ENCODE results near the gene OR10J4.
"Not testable (repeated sequence)": the region's sequence is repeated elsewhere in the genome, so short reads cannot be mapped to it uniquely, and the experiment has no call there.

Gene OR10J4

DNA sequence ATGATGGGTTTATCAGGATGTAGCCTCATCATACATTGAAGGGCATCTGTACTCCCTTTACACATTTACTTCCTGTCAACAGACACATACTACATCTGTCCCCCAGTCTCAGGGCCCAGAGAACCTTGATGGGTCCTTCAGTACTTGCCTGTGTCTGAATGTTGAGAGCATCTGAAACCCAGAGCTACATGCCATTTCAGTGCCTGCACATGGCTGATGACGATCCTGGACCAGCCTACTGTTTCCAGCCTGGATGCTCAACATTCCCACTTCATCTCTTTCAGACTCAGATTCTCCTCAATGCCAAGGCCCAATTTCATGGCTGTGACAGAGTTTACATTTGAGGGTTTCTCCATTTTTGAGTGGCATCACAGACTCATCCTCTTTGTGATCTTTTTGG, at the start of gene OR10J4:
TSS of gene OR10J4 (plus strand) at position 301 of the 400 bp plus-strand sequence.
- no peak for DNase-seq (ENCODE audit: low spot score)

GRCh38 chr1:159406821-159407220, 25.2 kb upstream of the OR10J4 start:
- DNase-seq (ENCODE audit: low spot score), result no peak

GRCh38 chr1:159408862-159409400, 23.1 kb upstream of the OR10J4 start:
- DNase-seq (ENCODE audit: low spot score), result no peak

- peak; percentile 50 for DNase-seq (ENCODE audit: low spot score)
Observed at GRCh38 chr1:159421821-159422220, 10.2 kb upstream of the OR10J4 start.

GRCh38 chr1:159428536-159428935, 3.5 kb upstream of the OR10J4 start:
- DNase-seq (ENCODE audit: low spot score), result no peak

- no peak for DNase-seq (ENCODE audit: low spot score)
Observed at GRCh38 chr1:159429074-159429861, 2.7 kb upstream of the OR10J4 start.

DNA sequence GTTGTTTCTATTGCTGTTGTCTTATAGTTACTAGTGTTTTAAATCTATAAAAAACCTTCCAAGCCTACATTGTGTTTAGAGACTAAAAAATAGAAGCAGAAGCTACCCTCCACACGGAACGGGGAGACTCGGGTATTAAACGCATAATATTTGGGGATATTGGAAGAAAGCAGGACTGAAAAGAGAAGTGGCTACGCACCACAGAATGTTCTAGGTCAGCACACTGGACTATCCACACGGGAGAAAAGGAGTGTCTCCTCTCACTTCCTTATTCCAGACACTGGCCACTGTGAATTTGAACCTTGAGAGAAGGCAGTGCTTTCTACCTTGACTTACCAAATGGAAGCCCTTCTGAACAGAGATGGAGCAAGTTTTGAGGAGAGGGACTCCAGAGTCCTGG, 1.0 kb upstream of the OR10J4 start:
- no peak for DNase-seq (ENCODE audit: low spot score)

DNA sequence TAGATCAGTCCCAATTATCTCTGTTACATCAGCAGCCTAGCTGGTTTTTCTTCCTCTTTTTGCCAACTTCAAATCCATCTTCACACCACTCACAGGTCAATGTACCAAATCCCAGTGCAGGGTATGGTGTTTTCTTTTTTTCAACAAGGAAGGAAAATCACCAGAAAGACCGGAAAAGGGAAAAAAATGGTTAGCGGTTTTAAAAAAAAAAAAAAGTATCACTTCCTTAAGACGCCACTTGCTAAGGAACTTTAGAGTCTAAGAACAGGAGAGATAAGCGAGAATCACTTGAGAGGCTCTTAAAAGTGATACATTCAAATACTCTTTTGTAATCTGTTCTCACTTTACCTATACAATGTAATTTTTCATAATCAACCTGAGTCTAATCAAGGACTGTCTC, 4.5 kb downstream of the OR10J4 start:
- no peak for DNase-seq (ENCODE audit: low spot score)

- no peak for DNase-seq (ENCODE audit: low spot score)
Observed at GRCh38 chr1:159439422-159439821, 7.4 kb downstream of the OR10J4 start, which contains the start of gene OR10J1. Gene OR10J1 (plus strand): TSS chr1:159439722. CDS start chr1:159439792, 70 bp downstream.

DNA sequence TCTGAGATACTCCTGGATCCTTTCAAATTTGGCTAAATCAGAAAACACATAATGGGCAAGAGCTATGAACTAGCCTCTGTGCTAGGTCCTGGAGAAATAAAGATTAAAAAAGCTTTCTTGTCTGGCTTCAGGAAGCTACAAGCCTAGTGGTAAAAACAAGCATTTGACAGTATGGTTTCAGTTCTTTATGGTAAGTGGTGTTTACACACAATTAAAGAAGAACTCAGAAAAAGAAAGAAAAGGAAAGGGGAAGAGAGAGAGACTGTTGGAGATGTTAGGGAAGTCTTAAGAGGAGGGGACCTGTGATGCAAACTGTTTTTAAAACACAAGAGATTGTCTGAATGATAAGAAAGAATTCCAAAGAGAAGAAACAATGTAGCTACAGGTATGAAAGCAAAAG, 9.4 kb downstream of the OR10J4 start:
- DNase-seq (ENCODE audit: low spot score), result no peak

GRCh38 chr1:159442428-159442827, 10.4 kb downstream of the OR10J4 start:
- no peak for DNase-seq (ENCODE audit: low spot score)

- DNase-seq (ENCODE audit: low spot score), result no peak
Observed at GRCh38 chr1:159443066-159443750, 11.2 kb downstream of the OR10J4 start.

- no peak for DNase-seq (ENCODE audit: low spot score)
Observed at GRCh38 chr1:159444511-159444910, 12.5 kb downstream of the OR10J4 start.

DNA sequence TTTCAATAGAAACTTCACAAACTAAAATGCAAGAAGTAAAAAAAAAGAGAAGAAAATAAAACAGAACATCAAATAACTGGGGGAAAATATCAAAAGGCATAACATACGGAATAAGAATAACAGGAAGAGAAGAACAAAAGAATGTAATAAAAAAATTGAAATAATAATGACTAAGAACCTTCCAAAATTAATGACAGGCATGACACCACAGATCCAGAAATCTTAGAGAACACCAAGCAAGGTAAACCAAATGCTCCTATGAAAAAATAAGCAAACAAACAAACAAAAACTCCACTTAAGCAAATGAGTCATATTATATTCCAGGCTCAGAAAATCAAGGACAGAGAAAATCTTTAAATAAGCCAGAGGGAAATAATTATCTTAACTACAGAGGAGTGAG, 16.2 kb downstream of the OR10J4 start:
- DNase-seq (ENCODE audit: low spot score), result no peak

- DNase-seq (ENCODE audit: low spot score), result not testable (repeated sequence)
Observed at GRCh38 chr1:159449605-159450004, 17.6 kb downstream of the OR10J4 start.

DNA sequence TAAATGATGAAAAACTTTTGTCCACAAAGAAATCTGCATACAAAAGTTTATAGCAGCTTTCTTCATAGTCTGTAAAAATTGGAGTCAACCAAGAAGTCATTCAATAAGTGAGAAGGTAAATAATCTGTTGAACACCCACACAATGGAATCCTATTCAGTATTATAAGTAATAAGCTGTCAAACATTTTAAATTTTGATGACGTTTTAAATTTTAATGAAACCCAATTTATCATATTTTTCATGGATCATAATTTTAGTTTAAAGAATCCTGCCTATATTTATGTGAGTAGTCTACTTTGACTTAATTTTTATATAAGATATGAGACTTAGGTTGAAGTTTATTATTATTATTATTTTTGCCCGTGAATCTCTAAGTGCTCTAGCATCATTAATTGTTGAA, 27.5 kb downstream of the OR10J4 start:
- DNase-seq (ENCODE audit: low spot score), result no peak

DNA sequence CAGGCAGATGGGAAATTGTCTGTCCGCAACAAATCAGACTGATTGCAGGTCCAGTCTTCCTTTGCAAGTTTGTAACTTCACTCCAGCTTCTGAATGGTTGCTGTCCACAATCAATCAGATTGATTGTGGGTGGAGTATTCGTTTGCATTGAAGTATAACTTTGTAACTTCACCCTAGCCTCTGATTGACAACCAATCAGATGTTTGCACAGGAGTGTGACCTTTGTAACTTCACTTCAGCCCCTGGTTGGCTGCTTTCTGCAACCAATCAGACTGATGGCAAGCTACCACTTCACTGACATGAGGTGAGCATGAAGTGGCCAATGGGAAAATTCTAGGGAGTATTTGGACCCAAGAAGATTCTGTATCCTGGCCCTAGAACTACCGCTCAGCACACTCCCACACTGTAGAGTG, 33.2 kb downstream of the OR10J4 start:
- no peak for DNase-seq (ENCODE audit: low spot score)

DNA sequence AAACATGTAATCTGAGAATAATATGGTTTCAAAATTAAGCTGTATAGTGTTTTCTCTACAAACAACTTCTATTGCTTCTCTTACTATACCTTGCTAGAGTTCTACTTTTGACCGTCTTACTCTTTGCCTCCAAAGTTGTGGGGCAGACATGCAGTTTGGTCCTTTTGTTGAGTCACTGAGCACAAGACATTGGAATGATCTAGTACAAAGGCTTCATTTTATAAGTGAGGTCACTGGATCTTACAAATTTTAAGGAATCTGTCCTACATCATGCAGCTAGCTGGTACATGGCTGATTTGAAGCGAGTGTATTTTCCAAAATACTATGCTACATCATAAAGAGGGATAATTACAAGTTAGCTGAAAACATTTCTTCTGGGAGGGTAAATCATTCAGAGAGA, 36.3 kb downstream of the OR10J4 start:
- DNase-seq (ENCODE audit: low spot score), result no peak

GRCh38 chr1:159469921-159470533, 38.0 kb downstream of the OR10J4 start:
- DNase-seq (ENCODE audit: low spot score), result no peak

DNA sequence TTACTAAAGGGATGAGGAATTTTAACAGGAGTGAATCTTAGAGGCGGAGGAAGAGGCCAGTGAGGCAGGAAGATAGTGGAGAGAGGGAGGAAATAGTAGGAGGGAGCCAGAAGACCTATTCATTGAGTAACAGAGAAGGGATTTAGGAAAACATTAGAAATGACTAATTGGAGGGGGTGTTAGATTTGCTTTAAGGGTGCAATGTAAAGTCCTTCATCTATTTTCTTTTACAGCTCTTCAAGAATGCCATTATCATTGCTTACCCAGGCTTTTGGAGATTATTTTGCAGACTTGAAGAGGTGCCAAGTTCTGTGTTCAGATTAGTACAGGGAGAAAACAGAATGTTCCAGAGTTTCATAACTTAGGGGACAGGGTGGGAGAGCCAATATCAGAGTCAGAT, 41.3 kb downstream of the OR10J4 start:
- DNase-seq (ENCODE audit: low spot score), result no peak

DNA sequence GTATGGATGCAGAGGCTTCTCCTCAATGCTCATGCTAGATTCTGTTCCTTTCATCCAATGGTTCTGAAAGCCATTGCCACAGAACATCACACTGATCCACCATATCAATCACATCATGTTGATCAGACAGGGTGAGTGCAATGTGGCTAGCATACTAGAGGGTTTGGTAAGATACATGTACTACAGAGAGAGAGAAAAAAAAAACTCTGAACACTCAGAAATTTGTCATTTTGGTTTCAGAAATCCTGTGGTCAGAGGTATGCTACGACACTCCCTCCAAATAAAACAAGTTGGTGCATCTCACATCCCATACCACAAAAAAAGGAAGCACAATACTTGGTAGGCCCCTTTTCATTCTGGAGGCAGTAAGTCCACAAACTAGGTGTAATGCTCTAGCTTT, 42.9 kb downstream of the OR10J4 start:
- DNase-seq (ENCODE audit: low spot score), result no peak
